ENCODE data around the gene FBXW8. TPM values are rescaled to one million over a fixed set of nuclear protein-coding genes. Genes with fewer than 3 reads are reported as not detected.

Gene FBXW8
- total and polyA plus RNA-seq, 2 donors (not counting 1 experiment from before 2014, with no cell fraction given), result 11.7 to 20.9 TPM

- Histone ChIP-seq H3K9me3 (ENCODE audit: control insufficient read depth, insufficient read depth, low read depth, low read length) (no peaks in the 10 kb centered on the region), H3K36me3 (ENCODE audit: control insufficient read depth, insufficient read depth, low read length) (no peaks in the 10 kb centered on the region), H3K4me3 (replicated peaks in 1 of 4; ENCODE audit: control extremely low read depth in 1 of 4, insufficient read depth in 1 of 4, low read depth in 3 of 4, low read length in 4 of 4) (peak overlapping the region; percentile 44 to 83 (median 81)), H4K20me1 (ENCODE audit: control insufficient read depth, extremely low read depth, insufficient read depth, low read length) (no peaks in the 10 kb centered on the region), H3K27ac (ENCODE audit: insufficient read depth, low read length) (no peak overlapping the region), H2AFZ (ENCODE audit: low read length) (peak overlapping the region; percentile 37), H3K4me2 (ENCODE audit: extremely low read depth, insufficient read depth, low read length) (peak overlapping the region; percentile 81), H3K79me2 (ENCODE audit: control insufficient read depth, insufficient read depth, low read length) (peaks cover 16% of the 10 kb centered on the region), H3K27me3 (ENCODE audit: control insufficient read depth, insufficient read depth, low read length) (peaks cover 2% of the 10 kb centered on the region), H3K9ac (ENCODE audit: insufficient read depth, low read length) (no peak overlapping the region), H3K4me1 (ENCODE audit: control insufficient read depth, extremely low read depth, insufficient read depth, low read length) (no peaks in the 10 kb centered on the region)
- DNase-seq (ENCODE audit: low read depth in 2 of 2), result no peak
- TF ChIP-seq EZH2 (IDR thresholded peaks at IDR 0.05; ENCODE audit: low read length, missing control alignments), result no peak
- TF ChIP-seq CTCF (conservative IDR thresholded peaks at IDR 0.05 in 1 of 2, IDR thresholded peaks at IDR 0.05 in 1 of 2; ENCODE audit: low read depth in 1 of 2, low read length in 2 of 2), result no peak
Observed at GRCh38 chr12:116910280-116910644, 488 bp upstream of the FBXW8 start.

- Histone ChIP-seq H3K36me3 (ENCODE audit: control insufficient read depth, insufficient read depth, low read length) (no peaks in the 10 kb centered on the region), H3K27ac (ENCODE audit: insufficient read depth, low read length) (no peak overlapping the region), H3K27me3 (ENCODE audit: control insufficient read depth, insufficient read depth, low read length) (no peaks in the 10 kb centered on the region), H3K4me1 (ENCODE audit: control insufficient read depth, extremely low read depth, insufficient read depth, low read length) (peaks cover 6% of the 10 kb centered on the region), H3K4me3 (replicated peaks in 1 of 4; ENCODE audit: control extremely low read depth in 1 of 4, insufficient read depth in 1 of 4, low read depth in 3 of 4, low read length in 4 of 4) (no peak overlapping the region), H3K9ac (ENCODE audit: insufficient read depth, low read length) (no peak overlapping the region), H3K79me2 (ENCODE audit: control insufficient read depth, insufficient read depth, low read length) (peaks cover 30% of the 10 kb centered on the region), H2AFZ (ENCODE audit: low read length) (no peak overlapping the region), H4K20me1 (ENCODE audit: control insufficient read depth, extremely low read depth, insufficient read depth, low read length) (no peaks in the 10 kb centered on the region), H3K9me3 (ENCODE audit: control insufficient read depth, insufficient read depth, low read depth, low read length) (no peaks in the 10 kb centered on the region), H3K4me2 (ENCODE audit: extremely low read depth, insufficient read depth, low read length) (no peak overlapping the region)
- DNase-seq (ENCODE audit: low read depth in 2 of 2), result no peak
- no peak for TF ChIP-seq EZH2 (IDR thresholded peaks at IDR 0.05; ENCODE audit: low read length, missing control alignments)
- TF ChIP-seq CTCF (conservative IDR thresholded peaks at IDR 0.05 in 1 of 2, IDR thresholded peaks at IDR 0.05 in 1 of 2; ENCODE audit: low read depth in 1 of 2, low read length in 2 of 2), result no peak
Observed at GRCh38 chr12:116915326-116915725, 4.6 kb downstream of the FBXW8 start.

GRCh38 chr12:116916122-116916521, 5.4 kb downstream of the FBXW8 start:
- H3K9me3 ChIP-seq (ENCODE audit: control insufficient read depth, insufficient read depth, low read depth, low read length), result no peaks in the 10 kb centered on the region
- no peak overlapping the region for H2AFZ ChIP-seq (ENCODE audit: low read length)
- peak in 1 of 2 donors; percentile 74 for DNase-seq (ENCODE audit: low read depth in 2 of 2)
- no peaks in the 10 kb centered on the region for H3K27me3 ChIP-seq (ENCODE audit: control insufficient read depth, insufficient read depth, low read length)
- no peak for TF ChIP-seq CTCF (conservative IDR thresholded peaks at IDR 0.05 in 1 of 2, IDR thresholded peaks at IDR 0.05 in 1 of 2; ENCODE audit: low read depth in 1 of 2, low read length in 2 of 2)
- TF ChIP-seq EZH2 (IDR thresholded peaks at IDR 0.05; ENCODE audit: low read length, missing control alignments), result no peak
- peaks cover 6% of the 10 kb centered on the region for H3K4me1 ChIP-seq (ENCODE audit: control insufficient read depth, extremely low read depth, insufficient read depth, low read length)
- H3K27ac ChIP-seq (ENCODE audit: insufficient read depth, low read length), result no peak overlapping the region
- H3K36me3 ChIP-seq (ENCODE audit: control insufficient read depth, insufficient read depth, low read length), result no peaks in the 10 kb centered on the region
- no peaks in the 10 kb centered on the region for H4K20me1 ChIP-seq (ENCODE audit: control insufficient read depth, extremely low read depth, insufficient read depth, low read length)
- no peak overlapping the region for H3K4me2 ChIP-seq (ENCODE audit: extremely low read depth, insufficient read depth, low read length)
- H3K79me2 ChIP-seq (ENCODE audit: control insufficient read depth, insufficient read depth, low read length), result peaks cover 33% of the 10 kb centered on the region
- H3K9ac ChIP-seq (ENCODE audit: insufficient read depth, low read length), result no peak overlapping the region
- H3K4me3 ChIP-seq (replicated peaks in 1 of 4; ENCODE audit: control extremely low read depth in 1 of 4, insufficient read depth in 1 of 4, low read depth in 3 of 4, low read length in 4 of 4), result no peak overlapping the region
